H1 (cell line): ENCODE data around the gene ALDH3B1. TPM values are rescaled to one million over a fixed set of nuclear protein-coding genes. Genes with fewer than 3 reads are reported as not detected.

Experiments used
- HDAC6 ChIP-seq: IDR thresholded peaks from one replicate; pipeline ENCODE4 v1.7.1; 2012; ENCODE audit warnings: low read depth, mild to moderate bottlenecking, inconsistent platforms, low read length, moderate library complexity
- KDM5A ChIP-seq: fragments of 200-600 bp; IDR thresholded peaks from 2 replicates; pipeline ENCODE4 v1.7.1; 2012; ENCODE audit warnings: mild to moderate bottlenecking, low read length, inconsistent platforms, mixed read lengths
- ZNF274 ChIP-seq: IDR thresholded peaks from 2 replicates; pipeline ENCODE4 v1.7.0; 2012; ENCODE audit warnings: low read length, borderline replicate concordance; ENCODE audit errors: extremely low read depth
- polyA plus RNA-seq, 7 experiments: library from polyadenylated mRNA; depleted of rRNA in 3 of 7; stranded (reverse) in 5 of 7; unstranded in 2 of 7; fragments of >200 nt in 5 of 7; fragments of 200-250 nt in 2 of 7; gene quantifications; 1 replicate in 5 of 7; 2 replicates in 1 of 7; 4 replicates in 1 of 7; pipeline versions ENCODE4 v1.2.1 to v1.2.3, GENCODE V29; 2011 to 2013; ENCODE audit warnings: missing spikeins in 2 of 7, mixed read lengths in 2 of 7
- total RNA-seq: library from RNA; stranded (reverse); fragmentation: NEBNext Ultra II Directional; extraction: Animal tissue kit (Norgen Biotek cat#: 25700); gene quantifications from 2 replicates; pipeline ENCODE4 v1.2.1, GENCODE V29; 2021
- TF ChIP-seq, protein P1 (sequence below): IDR thresholded peaks from 2 replicates; pipeline ENCODE4 v1.6.1; 2011; ENCODE audit warnings: low read depth, mild to moderate bottlenecking, low read length; ENCODE audit not compliant: insufficient read depth
- TF ChIP-seq, protein P2 (sequence below): IDR thresholded peaks from 2 replicates; pipeline ENCODE4 v1.6.1; 2012; ENCODE audit warnings: low read length, inconsistent platforms

Gene ALDH3B1
- total and polyA plus RNA-seq, 2 of the 8 experiments (the other 6 are each of a cell fraction or from before 2014, with no cell fraction given), result 0.32 to 0.47 TPM

DNA sequence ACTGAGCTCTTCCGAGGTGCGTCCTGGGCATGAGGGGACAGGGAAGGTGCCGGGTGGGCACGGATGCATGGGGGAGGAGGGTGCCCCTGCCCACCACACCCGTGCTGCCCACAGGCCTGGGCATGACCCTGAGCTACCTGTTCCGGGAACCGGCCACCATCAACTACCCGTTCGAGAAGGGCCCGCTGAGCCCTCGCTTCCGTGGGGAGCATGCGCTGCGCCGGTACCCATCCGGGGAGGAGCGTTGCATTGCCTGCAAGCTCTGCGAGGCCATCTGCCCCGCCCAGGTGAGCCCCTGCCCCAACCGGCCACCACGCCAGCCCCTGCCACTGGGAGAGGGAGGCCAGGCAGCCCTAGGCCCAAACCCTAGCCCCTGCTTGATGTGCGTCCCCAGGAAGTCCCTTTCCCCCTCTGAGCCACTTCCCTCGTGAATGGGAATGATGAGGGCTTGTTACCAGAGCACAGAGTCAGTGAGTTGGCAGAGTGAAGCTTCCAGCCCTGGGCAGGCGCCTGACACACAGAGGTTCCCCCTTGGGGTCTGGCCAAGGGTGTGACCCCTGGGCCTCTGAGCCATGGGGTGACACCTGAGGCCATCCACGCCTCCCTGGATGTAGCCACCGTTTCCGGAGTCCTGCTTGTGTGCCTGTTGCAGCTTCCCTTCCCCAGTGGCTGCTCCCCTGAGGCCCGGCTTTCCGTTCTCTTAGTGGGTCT is 23.0 kb downstream of the ALDH3B1 start (continued):
- TF ChIP-seq, protein P1, sequence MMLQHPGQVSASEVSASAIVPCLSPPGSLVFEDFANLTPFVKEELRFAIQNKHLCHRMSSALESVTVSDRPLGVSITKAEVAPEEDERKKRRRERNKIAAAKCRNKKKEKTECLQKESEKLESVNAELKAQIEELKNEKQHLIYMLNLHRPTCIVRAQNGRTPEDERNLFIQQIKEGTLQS, result no peak
- TF ChIP-seq ZNF274 (no peak), KDM5A (no peak), HDAC6 (no peak)
- TF ChIP-seq, protein P2, sequence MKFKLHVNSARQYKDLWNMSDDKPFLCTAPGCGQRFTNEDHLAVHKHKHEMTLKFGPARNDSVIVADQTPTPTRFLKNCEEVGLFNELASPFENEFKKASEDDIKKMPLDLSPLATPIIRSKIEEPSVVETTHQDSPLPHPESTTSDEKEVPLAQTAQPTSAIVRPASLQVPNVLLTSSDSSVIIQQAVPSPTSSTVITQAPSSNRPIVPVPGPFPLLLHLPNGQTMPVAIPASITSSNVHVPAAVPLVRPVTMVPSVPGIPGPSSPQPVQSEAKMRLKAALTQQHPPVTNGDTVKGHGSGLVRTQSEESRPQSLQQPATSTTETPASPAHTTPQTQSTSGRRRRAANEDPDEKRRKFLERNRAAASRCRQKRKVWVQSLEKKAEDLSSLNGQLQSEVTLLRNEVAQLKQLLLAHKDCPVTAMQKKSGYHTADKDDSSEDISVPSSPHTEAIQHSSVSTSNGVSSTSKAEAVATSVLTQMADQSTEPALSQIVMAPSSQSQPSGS, result no peak
